Epithelial cell of proximal tubule (primary cell): ENCODE measurements around the gene SPRR2G. TPM values are rescaled to one million over a fixed set of nuclear protein-coding genes. Genes with fewer than 3 reads are reported as not detected.
"Not testable (repeated sequence)": the region's sequence is repeated elsewhere in the genome, so short reads cannot be mapped to it uniquely, and the experiment has no call there.

Experiments used
- DNase-seq: peaks from one replicate; pipeline ENCODE4 v3.0.0-alpha.2; 2011; ENCODE audit warnings: low read depth
- H3K4me3 ChIP-seq: 2 replicates; pipeline ENCODE4 v1.5.1; 2011; ENCODE audit warnings: low read depth, mild to moderate bottlenecking, low read length
- CTCF ChIP-seq: conservative IDR thresholded peaks from 2 replicates; pipeline ENCODE4 v1.5.1; 2012; ENCODE audit warnings: low read depth, mild to moderate bottlenecking, low read length
- total RNA-seq: library from RNA; depleted of rRNA; stranded (reverse); fragments of >200 nt; gene quantifications from 2 replicates; pipeline ENCODE4 v1.2.3, GENCODE V29; 2015

SPRR2G gene
- not detected in 2 replicates for total RNA-seq

GRCh38 chr1:153150846-153151245 is at the start of gene SPRR2G:
Gene SPRR2G (minus strand): TSS chr1:153150890. CDS start chr1:153150110, 780 bp downstream.
- no peak within 1 kb of the TSS for H3K4me3 ChIP-seq
- no peak for DNase-seq
- no peak for TF ChIP-seq CTCF

GRCh38 chr1:153195216-153195615 is 44.5 kb upstream of the SPRR2G start:
- TF ChIP-seq CTCF = no peak
- no peak overlapping the region for H3K4me3 ChIP-seq
- no peak for DNase-seq

GRCh38 chr1:153194331-153195050 is 43.8 kb upstream of the SPRR2G start:
- DNase-seq = no peak
- H3K4me3 ChIP-seq = no peak overlapping the region
- no peak for TF ChIP-seq CTCF

- no peak for DNase-seq
- H3K4me3 ChIP-seq = no peak overlapping the region
- TF ChIP-seq CTCF = peak; percentile 51
Measured at GRCh38 chr1:153192697-153193096, 42.0 kb upstream of the SPRR2G start.

- TF ChIP-seq CTCF = peak; percentile 46
- DNase-seq = no peak
- no peak overlapping the region for H3K4me3 ChIP-seq
Measured at GRCh38 chr1:153190373-153190772, 39.7 kb upstream of the SPRR2G start.

GRCh38 chr1:153188301-153188700 is 37.6 kb upstream of the SPRR2G start:
- DNase-seq, H3K4me3 ChIP-seq: not testable (repeated sequence)

GRCh38 chr1:153180556-153180955 is 29.9 kb upstream of the SPRR2G start:
- no peak for TF ChIP-seq CTCF
- DNase-seq = no peak
- no peak overlapping the region for H3K4me3 ChIP-seq
